ENCODE measurements around the gene BMP7. TPM values are rescaled to one million over a fixed set of nuclear protein-coding genes. Genes with fewer than 3 reads are reported as not detected.

Gene BMP7
- polyA plus RNA-seq, 1 experiment: not detected

DNA sequence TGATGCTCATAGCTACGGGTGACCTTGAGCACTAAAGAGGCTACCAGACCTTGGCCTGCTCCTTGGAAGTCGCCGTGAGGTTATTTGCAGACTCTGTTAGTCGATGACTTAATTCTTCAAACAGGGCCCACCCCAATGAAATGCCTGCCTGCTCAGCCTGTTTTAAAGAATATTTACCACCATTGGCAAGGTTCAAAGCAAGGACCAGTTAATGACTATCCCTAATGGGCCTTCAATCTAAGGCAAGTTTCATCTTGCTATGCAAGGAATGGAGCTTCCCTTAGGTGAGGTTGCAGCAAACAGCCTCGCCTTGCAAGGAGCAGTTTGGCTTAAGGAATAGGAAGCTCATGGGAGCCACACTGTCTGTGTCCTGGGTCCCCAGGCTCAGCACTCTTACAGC is 40.3 kb upstream of the BMP7 start:
- TF ChIP-seq, protein P1, sequence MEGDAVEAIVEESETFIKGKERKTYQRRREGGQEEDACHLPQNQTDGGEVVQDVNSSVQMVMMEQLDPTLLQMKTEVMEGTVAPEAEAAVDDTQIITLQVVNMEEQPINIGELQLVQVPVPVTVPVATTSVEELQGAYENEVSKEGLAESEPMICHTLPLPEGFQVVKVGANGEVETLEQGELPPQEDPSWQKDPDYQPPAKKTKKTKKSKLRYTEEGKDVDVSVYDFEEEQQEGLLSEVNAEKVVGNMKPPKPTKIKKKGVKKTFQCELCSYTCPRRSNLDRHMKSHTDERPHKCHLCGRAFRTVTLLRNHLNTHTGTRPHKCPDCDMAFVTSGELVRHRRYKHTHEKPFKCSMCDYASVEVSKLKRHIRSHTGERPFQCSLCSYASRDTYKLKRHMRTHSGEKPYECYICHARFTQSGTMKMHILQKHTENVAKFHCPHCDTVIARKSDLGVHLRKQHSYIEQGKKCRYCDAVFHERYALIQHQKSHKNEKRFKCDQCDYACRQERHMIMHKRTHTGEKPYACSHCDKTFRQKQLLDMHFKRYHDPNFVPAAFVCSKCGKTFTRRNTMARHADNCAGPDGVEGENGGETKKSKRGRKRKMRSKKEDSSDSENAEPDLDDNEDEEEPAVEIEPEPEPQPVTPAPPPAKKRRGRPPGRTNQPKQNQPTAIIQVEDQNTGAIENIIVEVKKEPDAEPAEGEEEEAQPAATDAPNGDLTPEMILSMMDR (IDR thresholded peaks at IDR 0.05; ENCODE audit: insufficient read depth, low read depth, low read length): no peak
- POLR2A ChIA-PET: no interaction called here
- H3K4me3 ChIP-seq (ENCODE audit: low read depth, low read length): no peak overlapping the region
- peaks cover 4% of the 10 kb centered on the region for H3K27me3 ChIP-seq (ENCODE audit: control insufficient read depth, insufficient read depth, low read length)
- CTCF ChIA-PET: interaction anchor here (1.4 kb wide), 1 partner anchor 24 kb away, joined by 4 read pairs; no protein-coding TSS in a partner anchor
- H3K36me3 ChIP-seq (ENCODE audit: control insufficient read depth, insufficient read depth, low read length): no peaks in the 10 kb centered on the region
- no peak for DNase-seq (ENCODE audit: low read depth)

DNA sequence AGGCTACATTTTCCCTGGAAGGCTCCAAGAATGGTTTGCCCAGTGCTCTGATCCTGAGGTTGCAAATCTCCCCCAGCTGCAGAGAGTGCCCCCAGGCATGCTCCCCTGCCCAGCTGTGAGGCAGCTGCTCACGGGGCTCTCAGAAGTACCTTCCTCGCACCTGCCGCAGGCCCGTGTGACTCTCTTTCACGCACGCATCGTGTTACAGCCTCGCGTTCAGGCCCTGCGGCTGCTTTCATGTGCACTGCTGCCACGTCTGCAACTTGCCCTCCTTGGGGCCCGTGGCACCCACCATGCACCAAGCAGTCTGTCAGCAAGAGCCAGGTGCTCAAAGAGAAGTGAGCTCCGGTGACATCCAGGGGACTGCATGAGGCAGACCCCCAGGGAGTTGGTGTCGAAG is 34.6 kb upstream of the BMP7 start:
- ChIA-PET CTCF (no interaction called here), POLR2A (no interaction called here)
- DNase-seq (ENCODE audit: low read depth): no peak
- Histone ChIP-seq H3K4me3 (ENCODE audit: low read depth, low read length) (no peak overlapping the region), H3K27me3 (ENCODE audit: control insufficient read depth, insufficient read depth, low read length) (peaks cover 3% of the 10 kb centered on the region; the same call in 1 of the 2 replicates), H3K36me3 (ENCODE audit: control insufficient read depth, insufficient read depth, low read length) (no peaks in the 10 kb centered on the region)
- TF ChIP-seq, protein P1 (IDR thresholded peaks at IDR 0.05; ENCODE audit: insufficient read depth, low read depth, low read length): no peak

DNA sequence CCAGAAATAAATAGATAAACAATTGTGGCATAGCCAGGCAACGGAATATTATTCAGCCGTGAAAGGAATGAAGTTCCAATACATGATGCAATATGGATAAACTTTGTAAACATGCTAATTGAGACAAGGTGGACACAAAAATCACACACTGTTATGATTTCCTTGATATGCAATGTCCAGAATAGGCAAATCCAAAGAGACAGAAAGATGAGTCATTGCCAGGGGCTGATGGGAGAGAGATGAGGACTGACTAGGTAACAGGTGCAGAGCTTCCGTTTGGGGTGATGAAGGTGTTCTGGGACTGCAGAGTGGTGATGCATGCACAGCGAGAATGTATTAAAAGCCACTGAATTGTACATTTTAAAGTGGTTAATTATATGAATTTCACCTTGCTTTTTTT is 32.0 kb upstream of the BMP7 start:
- CTCF ChIA-PET: no interaction called here
- Histone ChIP-seq H3K4me3 (ENCODE audit: low read depth, low read length) (no peak overlapping the region), H3K36me3 (ENCODE audit: control insufficient read depth, insufficient read depth, low read length) (no peaks in the 10 kb centered on the region), H3K27me3 (ENCODE audit: control insufficient read depth, insufficient read depth, low read length) (peaks cover 6% of the 10 kb centered on the region; the same call in 1 of the 2 replicates)
- TF ChIP-seq, protein P1 (IDR thresholded peaks at IDR 0.05; ENCODE audit: insufficient read depth, low read depth, low read length): no peak
- no peak for DNase-seq (ENCODE audit: low read depth)
- POLR2A ChIA-PET: no interaction called here

DNA sequence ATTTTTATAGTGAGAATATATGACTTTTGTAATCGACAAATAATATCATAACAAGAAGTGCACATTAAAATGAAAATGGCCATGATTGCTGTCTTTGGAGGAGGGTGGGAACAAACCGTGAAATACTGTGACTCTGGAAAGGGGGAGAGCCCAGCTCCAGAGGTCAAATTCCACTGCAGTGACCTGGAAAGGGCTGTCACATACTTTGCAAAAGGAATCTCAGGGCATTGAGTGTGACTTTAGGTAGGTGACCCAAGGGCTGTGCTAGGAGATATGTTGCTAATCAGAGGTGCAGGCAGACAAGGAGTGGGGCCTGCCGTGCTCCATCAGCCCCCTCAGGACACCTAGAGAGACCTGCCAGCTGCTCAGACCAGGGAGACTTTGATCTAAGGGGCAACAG is 28.1 kb upstream of the BMP7 start:
- no peaks in the 10 kb centered on the region for H3K36me3 ChIP-seq (ENCODE audit: control insufficient read depth, insufficient read depth, low read length)
- TF ChIP-seq, protein P1 (IDR thresholded peaks at IDR 0.05; ENCODE audit: insufficient read depth, low read depth, low read length): no peak
- DNase-seq (ENCODE audit: low read depth): no peak
- ChIA-PET POLR2A (no interaction called here), CTCF (interaction anchor here (1.1 kb wide), 1 partner anchor 10 kb away, joined by 3 read pairs; no protein-coding TSS in a partner anchor)
- peaks cover 11% of the 10 kb centered on the region for H3K27me3 ChIP-seq (ENCODE audit: control insufficient read depth, insufficient read depth, low read length)
- H3K4me3 ChIP-seq (ENCODE audit: low read depth, low read length): no peak overlapping the region

DNA sequence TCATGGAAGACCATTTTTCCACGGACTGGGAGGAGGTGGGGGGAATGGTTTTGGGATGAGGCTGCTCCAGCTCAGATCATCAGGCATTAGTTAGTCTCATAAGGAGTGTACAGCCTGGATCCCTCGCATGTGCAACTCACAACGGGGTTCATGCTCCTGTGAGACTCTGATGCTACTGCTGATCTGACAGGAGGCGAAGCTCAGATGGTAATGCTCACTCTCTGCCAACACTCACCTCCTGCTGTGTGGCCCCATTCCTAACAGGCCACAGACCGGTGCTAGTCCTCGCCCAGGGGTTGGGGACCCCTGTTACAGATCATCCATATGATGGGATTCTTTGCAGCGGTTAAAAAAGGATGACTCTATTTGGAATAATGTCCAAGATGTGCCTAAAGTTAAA is 27.6 kb upstream of the BMP7 start:
- ChIA-PET CTCF (no interaction called here), POLR2A (no interaction called here)
- H3K27me3 ChIP-seq (ENCODE audit: control insufficient read depth, insufficient read depth, low read length): peaks cover 11% of the 10 kb centered on the region
- H3K4me3 ChIP-seq (ENCODE audit: low read depth, low read length): no peak overlapping the region
- TF ChIP-seq, protein P1 (IDR thresholded peaks at IDR 0.05; ENCODE audit: insufficient read depth, low read depth, low read length): no peak
- no peaks in the 10 kb centered on the region for H3K36me3 ChIP-seq (ENCODE audit: control insufficient read depth, insufficient read depth, low read length)
- no peak for DNase-seq (ENCODE audit: low read depth)
